HCT116 (cell line): ENCODE data around the gene MIEN1. TPM values are rescaled to one million over a fixed set of nuclear protein-coding genes. Genes with fewer than 3 reads are reported as not detected.

Experiments used
- ATAC-seq: fragments of 200-7000 bp; cut with Tn5 transposase; 2 replicates; pipeline ENCODE4 v1.9.1; 2020; ENCODE audit warnings: mild to moderate bottlenecking, moderate library complexity
- BruUV-seq: library from RNA; stranded (reverse); fragments of 400-500 nt; replicated peaks from 2 replicates; lab custom pipeline; 2021; lab: Mats Ljungman, UMichigan
- CTCF ChIA-PET: fragments of 300-600 bp; sonication (Branson Sonifier 250); formaldehyde crosslinking; loops from one replicate; lab custom pipeline; 2021; ENCODE audit warnings: antibody characterized with exemption; lab: Charles Lee
- POLR2A ChIA-PET: fragments of 300-600, 350-600 bp; sonication (Branson Sonifier 250); formaldehyde crosslinking; loops from one replicate; lab custom pipeline; 2021; ENCODE audit warnings: antibody characterized with exemption; lab: Charles Lee
- RAD21 ChIA-PET, 2 experiments: fragments of 300-600 bp; sonication (Branson Sonifier 250); formaldehyde crosslinking; loops; one replicate each; lab custom pipeline; 2023; ENCODE audit warnings: low total read pairs in 2 of 2; ENCODE audit not compliant: uncharacterized antibody in 2 of 2, unreplicated experiment in 2 of 2, low non-redundant PET in 1 of 2; lab: Charles Lee
- DNase-seq: peaks from one replicate; pipeline ENCODE4 v3.0.0-alpha.2; 2010; ENCODE audit warnings: low read depth, low spot score
- H2AFZ ChIP-seq: fragments of 200-600 bp; shearing (Covaris generic), sonication (generic); 2 replicates; pipeline ENCODE4 v1.6.1; 2017; ENCODE audit warnings: low read depth, mixed run types, mixed read lengths, antibody characterized with exemption, low read length; ENCODE audit not compliant: poor library complexity, severe bottlenecking
- H3K27ac ChIP-seq: 2 replicates; pipeline ENCODE4 v1.5.1; 2012; ENCODE audit warnings: low read depth, low read length
- H3K27me3 ChIP-seq: fragments of 200-600 bp; sonication (generic); 2 replicates; pipeline ENCODE4 v1.6.1; 2016; ENCODE audit warnings: mixed run types, low read length, mixed read lengths; ENCODE audit not compliant: insufficient read depth
- H3K36me3 ChIP-seq, 2 experiments: fragments of 200-500 bp in 1 of 2; fragments of 200-600 bp in 1 of 2; sonication (Bioruptor generic) in 1 of 2; sonication (generic) in 1 of 2; 2 replicates each; pipeline versions ENCODE4 v1.5.1 to v1.6.1; 2014 to 2016; ENCODE audit warnings: low read length in 2 of 2, inconsistent platforms in 1 of 2, mixed read lengths in 1 of 2, mixed run types in 1 of 2; ENCODE audit not compliant: insufficient read depth in 2 of 2, control insufficient read depth in 1 of 2
- H3K4me1 ChIP-seq, 2 experiments: fragments of 200-600 bp in 1 of 2; sonication (generic) in 1 of 2; 2 replicates each; pipeline versions ENCODE4 v1.5.1 to v1.6.1; 2012 to 2017; ENCODE audit warnings: low read length in 2 of 2, inconsistent platforms in 1 of 2, mild to moderate bottlenecking in 1 of 2, mixed read lengths in 1 of 2, mixed run types in 1 of 2, moderate library complexity in 1 of 2; ENCODE audit not compliant: insufficient read depth in 2 of 2, control insufficient read depth in 1 of 2
- H3K4me2 ChIP-seq: fragments of 200-600 bp; sonication (generic); 2 replicates; pipeline ENCODE4 v1.6.1; 2017; ENCODE audit warnings: mixed run types, low read length, mixed read lengths
- H3K4me3 ChIP-seq, 2 experiments: fragments of 200-600 bp in 1 of 2; sonication (generic) in 1 of 2; replicated peaks in 1 of 2; 2 replicates each; pipeline ENCODE4 v1.5.1; 2011 to 2016; ENCODE audit warnings: low read length in 2 of 2, control low read depth in 1 of 2, low read depth in 1 of 2, mild to moderate bottlenecking in 1 of 2, mixed read lengths in 1 of 2, mixed run types in 1 of 2
- H3K79me2 ChIP-seq: fragments of 200-600 bp; sonication (generic); 2 replicates; pipeline ENCODE4 v1.6.1; 2017; ENCODE audit warnings: mild to moderate bottlenecking, mixed run types, low read length, moderate library complexity, mixed read lengths; ENCODE audit not compliant: insufficient read depth
- H3K9ac ChIP-seq: fragments of 200-600 bp; sonication (generic); 2 replicates; pipeline ENCODE4 v1.6.1; 2016; ENCODE audit warnings: low read length, mixed read lengths
- H3K9me2 ChIP-seq: fragments of 200-600 bp; sonication (generic), shearing (Covaris generic); 2 replicates; pipeline ENCODE4 v1.6.1; 2017; ENCODE audit warnings: mixed run types, mild to moderate bottlenecking, moderate library complexity; ENCODE audit not compliant: insufficient read depth
- H3K9me3 ChIP-seq, 2 experiments: fragments of 200-500 bp in 1 of 2; fragments of 200-600 bp in 1 of 2; sonication (Bioruptor generic) in 1 of 2; sonication (generic) in 1 of 2; 2 replicates each; pipeline ENCODE4 v1.6.1; 2014 to 2017; ENCODE audit warnings: low read length in 2 of 2, mixed read lengths in 2 of 2, inconsistent platforms in 1 of 2, low read depth in 1 of 2, mild to moderate bottlenecking in 1 of 2, mixed run types in 1 of 2, moderate library complexity in 1 of 2; ENCODE audit not compliant: control insufficient read depth in 1 of 2, insufficient read depth in 1 of 2
- H4K20me1 ChIP-seq: fragments of 200-600 bp; sonication (generic), shearing (Covaris generic); 2 replicates; pipeline ENCODE4 v1.6.1; 2017; ENCODE audit warnings: mixed run types, mild to moderate bottlenecking, moderate library complexity; ENCODE audit not compliant: insufficient read depth
- ATF3 ChIP-seq: IDR thresholded peaks from 2 replicates; pipeline ENCODE4 v1.6.1; 2012
- CBX3 ChIP-seq: IDR thresholded peaks from 2 replicates; pipeline ENCODE4 v1.6.1; 2012; ENCODE audit warnings: low read depth
- EGR1 ChIP-seq: IDR thresholded peaks from 2 replicates; pipeline ENCODE4 v1.6.1; 2012; ENCODE audit warnings: low read depth
- ELF1 ChIP-seq: IDR thresholded peaks from 2 replicates; pipeline ENCODE4 v1.6.1; 2012; ENCODE audit warnings: low read depth, borderline replicate concordance
- EZH2 ChIP-seq: fragments of 200-600 bp; sonication (generic); IDR thresholded peaks from 2 replicates; pipeline ENCODE4 v1.6.1; 2017; ENCODE audit warnings: antibody characterized with exemption, mixed run types
- EZH2phosphoT487 ChIP-seq: fragments of 200-600 bp; IDR thresholded peaks from 2 replicates; pipeline ENCODE4 v1.6.1; 2018; ENCODE audit warnings: antibody characterized with exemption, borderline replicate concordance
- FOSL1 ChIP-seq: IDR thresholded peaks from 2 replicates; pipeline ENCODE4 v1.6.1; 2012; ENCODE audit warnings: low read depth
- JUND ChIP-seq: IDR thresholded peaks from 2 replicates; pipeline ENCODE4 v1.6.1; 2012
- MAX ChIP-seq: IDR thresholded peaks from 2 replicates; pipeline ENCODE4 v1.6.1; 2012
- POLR2A ChIP-seq: IDR thresholded peaks from 2 replicates; pipeline ENCODE4 v1.7.0; 2011; ENCODE audit warnings: borderline replicate concordance; ENCODE audit not compliant: insufficient read depth, insufficient read length; ENCODE audit errors: extremely low read depth
- POLR2AphosphoS5 ChIP-seq: IDR thresholded peaks from 2 replicates; pipeline ENCODE4 v1.6.1; 2011; ENCODE audit warnings: mild to moderate bottlenecking, low read depth, low read length, moderate library complexity
- RAD21 ChIP-seq: IDR thresholded peaks from 2 replicates; pipeline ENCODE4 v1.6.1; 2012; ENCODE audit warnings: low read depth, mild to moderate bottlenecking
- REST ChIP-seq: IDR thresholded peaks from 2 replicates; pipeline ENCODE4 v1.6.1; 2012; ENCODE audit warnings: low read depth
- SIN3A ChIP-seq: IDR thresholded peaks from 2 replicates; pipeline ENCODE4 v1.6.1; 2012; ENCODE audit warnings: low read depth
- SP1 ChIP-seq: IDR thresholded peaks from 2 replicates; pipeline ENCODE4 v1.6.1; 2012; ENCODE audit warnings: low read depth
- TCF7L2 ChIP-seq: IDR thresholded peaks from 2 replicates; pipeline ENCODE4 v1.7.0; 2011; ENCODE audit warnings: borderline replicate concordance, inconsistent platforms; ENCODE audit not compliant: insufficient read depth, insufficient read length; ENCODE audit errors: extremely low read depth
- YY1 ChIP-seq: IDR thresholded peaks from 2 replicates; pipeline ENCODE4 v1.6.1; 2011; ENCODE audit warnings: low read length, low read depth, moderate library complexity, mild to moderate bottlenecking; ENCODE audit not compliant: insufficient replicate concordance; ENCODE audit errors: extremely low read depth
- ZFX ChIP-seq: fragments of 450-650 bp; IDR thresholded peaks from 2 replicates; pipeline ENCODE4 v1.6.1; 2017
- intact Hi-C: fragments of 100-400 bp; cut with micrococcal nuclease; formaldehyde crosslinking; loops from 2 replicates; pipeline ENCODE4 v1.10.0; 2022
- total RNA-seq: library from RNA; stranded (reverse); gene quantifications from one replicate; pipeline ENCODE4 v1.2.1, GENCODE V29; 2021; ENCODE audit not compliant: unreplicated experiment

The MIEN1 gene
- total RNA-seq, 1 experiment from 2014 or later = 73.9 TPM

- DNase-seq (no peak), ATAC-seq (no peak)
- peaks cover 24 to 33% of the 10 kb centered on the region in 2 experiments for H3K4me1 ChIP-seq
- intact Hi-C loops = no loop called here
- H3K27me3 ChIP-seq = no peaks in the 10 kb centered on the region
- no TSS peak for BruUV-seq
- H3K4me2 ChIP-seq = no peak overlapping the region
- no peaks in the 10 kb centered on the region for H3K79me2 ChIP-seq
- ChIA-PET POLR2A (no interaction called here), CTCF (no interaction called here), RAD21 (no interaction called here)
- H3K36me3 ChIP-seq = peaks cover 9 to 11% of the 10 kb centered on the region in 2 experiments; a peak in 2 of 4 replicates
- no peak overlapping the region for H3K27ac ChIP-seq
- H4K20me1 ChIP-seq = no peaks in the 10 kb centered on the region
- no peak overlapping the region for H3K9ac ChIP-seq
- H3K4me3 ChIP-seq = no peak overlapping the region
- H3K9me2 ChIP-seq = no peaks in the 10 kb centered on the region
- no peaks in the 10 kb centered on the region for H3K9me3 ChIP-seq
- no peak overlapping the region for H2AFZ ChIP-seq
- TF ChIP-seq ZFX (no peak), YY1 (no peak), CBX3 (no peak), EZH2phosphoT487 (no peak), MAX (no peak), EGR1 (no peak), FOSL1 (no peak), ELF1 (no peak), EZH2 (no peak), POLR2AphosphoS5 (no peak), SIN3A (no peak), TCF7L2 (no peak), POLR2A (no peak), RAD21 (no peak), JUND (no peak), SP1 (no peak), ATF3 (no peak), REST (no peak)
Observed at GRCh38 chr17:39747745-39748144, 17.4 kb upstream of the MIEN1 start.
